Ureter (tissue), 1 donor: ENCODE measurements around the gene FRG1. TPM values are rescaled to one million over a fixed set of nuclear protein-coding genes. Genes with fewer than 3 reads are reported as not detected.
"Not testable (repeated sequence)": the region's sequence is repeated elsewhere in the genome, so short reads cannot be mapped to it uniquely, and the experiment has no call there.

ENCODE experiments used
- DNase-seq: peaks from one replicate; pipeline ENCODE4 v3.0.0-alpha.2; 2020; ENCODE audit warnings: low spot score
- total RNA-seq: library from RNA; stranded (reverse); gene quantifications from one replicate; pipeline ENCODE4 v1.2.4, GENCODE V29; 2023
- donor health status: DM: yes; HTN: yes; CAD: no.

The FRG1 gene
- total RNA-seq, 1 donor from 2014 or later, result 40.1 TPM

DNA sequence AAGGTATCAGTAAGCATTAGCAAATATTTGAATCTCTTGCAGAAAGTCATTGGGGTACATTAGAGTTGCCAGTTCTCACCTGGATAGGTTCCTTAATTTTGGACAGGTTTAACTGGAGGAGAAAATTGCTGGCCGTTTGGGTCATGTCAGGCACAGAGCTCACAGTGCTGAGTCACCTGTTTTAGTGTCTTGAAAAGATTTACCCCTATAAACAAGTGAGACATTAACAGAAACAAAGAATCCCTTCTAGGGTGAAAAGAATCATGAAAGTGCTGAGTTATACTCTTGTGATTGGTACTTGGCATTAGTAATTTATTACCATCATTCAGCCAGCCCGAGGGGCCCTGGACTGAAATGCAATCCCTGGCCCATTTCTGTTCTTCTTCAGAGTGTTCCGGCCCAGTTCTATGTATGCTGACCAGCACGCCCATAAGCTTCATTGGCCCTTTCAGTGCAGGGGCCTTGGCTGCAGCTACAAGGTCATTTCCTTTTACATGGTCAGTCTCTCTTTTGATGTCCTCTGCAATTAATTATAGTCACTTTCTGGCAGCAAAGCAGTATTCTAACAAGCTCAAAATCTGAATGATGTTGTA lies 45.1 kb downstream of the FRG1 start:
- DNase-seq, result not testable (repeated sequence)

DNA sequence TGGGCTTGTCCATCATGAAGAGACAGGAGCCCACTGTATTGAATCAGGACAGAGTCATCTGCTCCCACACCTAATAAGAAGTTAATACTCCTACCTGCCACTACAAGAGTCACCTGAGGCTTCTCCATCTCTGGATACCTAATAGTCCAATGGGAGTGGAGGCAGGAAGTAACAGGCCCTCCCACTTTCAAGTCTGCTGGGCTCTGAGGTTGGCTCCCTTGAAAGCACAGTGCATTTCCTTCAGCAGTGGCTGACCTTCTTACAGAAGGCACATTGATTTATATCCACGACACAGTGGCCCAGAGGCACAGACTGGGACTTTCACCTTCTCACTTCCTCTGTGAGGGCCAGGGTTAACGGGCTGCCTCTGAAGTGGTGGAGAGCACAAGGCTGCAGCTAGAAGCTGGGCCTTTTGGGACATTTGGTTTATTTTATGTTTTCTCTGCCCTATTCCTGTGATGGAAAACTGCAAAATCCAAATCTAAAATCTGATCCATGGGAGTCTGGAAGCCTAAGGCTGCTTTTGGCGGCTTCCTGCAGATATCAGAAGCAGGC lies 48.3 kb downstream of the FRG1 start:
- no peak for DNase-seq

DNA sequence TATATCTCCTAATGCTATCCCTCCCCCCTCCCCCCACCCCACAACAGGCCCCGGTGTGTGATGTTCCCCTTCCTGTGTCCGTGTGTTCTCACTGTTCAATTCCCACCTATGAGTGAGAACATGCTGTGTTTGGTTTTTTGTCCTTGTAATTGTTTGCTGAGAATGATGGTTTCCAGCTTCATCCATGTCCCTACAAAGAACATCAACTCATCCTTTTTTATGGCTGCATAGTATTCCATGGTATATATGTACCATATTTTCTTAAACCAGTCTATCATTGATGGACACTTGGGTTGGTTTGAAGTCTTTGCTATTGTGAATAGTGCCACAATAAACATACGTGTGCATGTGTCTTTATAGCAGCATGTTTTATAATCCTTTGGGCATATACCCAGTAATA lies 49.3 kb downstream of the FRG1 start:
- DNase-seq, result not testable (repeated sequence)

Other genes with a start within 250 kb of the FRG1 start
- gene FRG2, start 86.4 kb downstream of the FRG1 start, total RNA-seq, result not detected
- gene DBET, start 123.6 kb downstream of the FRG1 start, total RNA-seq, result 0.26 TPM
- gene DUX4, start 232.9 kb downstream of the FRG1 start, total RNA-seq, result 0.29 TPM